Lower leg skin (tissue), 3 donors: ENCODE results near the gene CABLES1.

ENCODE experiments used
- CTCF ChIP-seq, 3 donors: fragments of 450-650 bp; IDR thresholded peaks; one replicate each; pipeline ENCODE4 v1.5.1; 2016; ENCODE audit warnings: antibody characterized with exemption in 3 of 3, mild to moderate bottlenecking in 3 of 3, moderate library complexity in 2 of 3
- POLR2A ChIP-seq, 2 donors: fragments of 450-650 bp; IDR thresholded peaks; one replicate each; pipeline ENCODE4 v1.6.1; 2016 to 2017; ENCODE audit warnings: antibody characterized with exemption in 2 of 2, mild to moderate bottlenecking in 1 of 2, moderate library complexity in 1 of 2

GRCh38 chr18:23213200-23213599 lies 77.9 kb downstream of the CABLES1 start:
- TF ChIP-seq CTCF (IDR thresholded peaks at IDR 0.05) (no peak), POLR2A (IDR thresholded peaks at IDR 0.05) (no peak)
